DMS153 (cell line): ENCODE data around the gene DGKD.

Experiments used
- DNase-seq: peaks from one replicate; lab custom pipeline; 2025; lab: John Stamatoyannopoulos, UW

The DGKD gene

DNA sequence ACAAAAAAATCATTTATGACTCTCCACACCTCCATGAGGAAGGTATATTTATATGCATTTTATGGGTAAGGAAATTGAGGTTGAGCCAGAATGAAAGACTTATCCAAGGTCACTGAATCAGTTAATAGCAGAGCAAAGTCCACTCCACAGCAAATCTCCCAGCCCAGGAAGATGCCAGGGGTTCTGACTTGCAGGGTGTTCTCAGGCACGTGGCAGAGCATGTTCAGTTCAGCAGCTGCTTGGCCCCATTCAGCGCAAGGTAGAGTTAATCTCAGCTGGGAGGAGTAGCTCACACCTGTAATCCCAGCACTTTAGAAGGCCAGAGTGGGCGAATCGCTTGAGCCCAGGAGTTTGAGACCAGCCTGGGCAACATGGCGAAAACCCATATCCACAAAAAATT, 17.8 kb upstream of the DGKD start:
- DNase-seq: no peak

- DNase-seq: no peak
Measured at GRCh38 chr2:233338046-233338445, 16.2 kb upstream of the DGKD start.

DNA sequence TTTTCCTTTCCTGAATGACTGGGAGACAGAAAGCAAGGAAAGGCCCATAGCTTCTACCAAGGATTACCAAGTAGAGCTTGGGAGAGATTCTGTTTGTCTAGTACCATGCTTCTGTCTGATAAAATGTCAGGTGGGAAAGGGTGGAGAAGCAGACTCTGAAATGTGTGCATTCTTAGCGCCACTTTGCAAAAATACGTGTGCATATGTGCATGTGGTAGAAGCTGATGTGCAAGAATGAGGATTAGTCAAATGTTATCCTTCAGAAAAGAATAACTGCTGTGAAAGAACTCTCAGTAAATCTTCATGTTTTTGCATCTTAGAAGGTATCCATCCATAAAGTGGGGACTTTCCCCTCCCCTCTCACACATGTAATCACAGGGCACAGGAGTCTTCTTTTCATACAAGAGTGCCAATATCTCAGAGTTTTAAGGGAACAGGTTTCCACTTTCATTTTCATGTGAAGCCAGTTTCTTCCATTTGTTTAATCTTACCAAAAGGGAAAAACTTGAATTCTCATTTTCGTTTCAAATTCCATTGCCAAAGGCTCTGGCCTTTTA, 15.4 kb upstream of the DGKD start:
- no peak for DNase-seq

DNA sequence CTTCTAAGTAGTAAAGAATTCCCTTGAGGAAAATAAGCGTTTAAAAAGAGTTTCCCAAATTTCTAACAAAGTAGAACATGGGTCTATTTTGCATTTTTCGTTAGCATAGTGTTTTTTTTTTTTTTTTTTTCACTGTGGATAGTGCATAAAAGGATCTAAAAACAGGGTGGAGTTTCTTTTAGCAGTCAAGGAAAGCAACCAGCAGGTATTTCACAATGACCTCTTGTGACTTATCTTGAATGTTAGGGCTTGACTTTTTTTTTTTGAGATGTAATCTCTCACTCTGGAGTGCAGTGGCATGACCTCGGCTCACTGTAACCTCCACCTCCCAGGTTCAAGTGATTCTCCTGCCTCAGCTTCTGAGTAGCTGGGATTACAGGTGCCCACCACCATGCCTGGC, 14.9 kb upstream of the DGKD start:
- DNase-seq: no peak

DNA sequence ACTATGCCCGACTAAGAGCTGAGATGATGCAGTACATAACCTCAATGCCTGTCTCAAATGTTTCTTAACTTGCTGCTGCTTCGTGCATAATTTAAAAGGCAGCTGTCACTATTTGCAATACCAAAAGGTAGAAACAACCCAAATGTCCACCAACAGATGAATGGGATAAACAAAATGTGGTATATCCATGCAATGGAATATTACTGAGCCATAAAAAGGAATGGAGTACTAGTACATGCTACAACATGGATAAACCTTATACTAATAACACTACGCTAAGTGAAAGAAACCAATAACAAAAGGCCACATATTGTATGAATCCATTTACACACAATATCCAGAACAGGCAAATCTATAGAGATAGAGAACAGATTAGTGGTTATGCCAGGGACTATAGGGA, 13.0 kb upstream of the DGKD start:
- no peak for DNase-seq

DNA sequence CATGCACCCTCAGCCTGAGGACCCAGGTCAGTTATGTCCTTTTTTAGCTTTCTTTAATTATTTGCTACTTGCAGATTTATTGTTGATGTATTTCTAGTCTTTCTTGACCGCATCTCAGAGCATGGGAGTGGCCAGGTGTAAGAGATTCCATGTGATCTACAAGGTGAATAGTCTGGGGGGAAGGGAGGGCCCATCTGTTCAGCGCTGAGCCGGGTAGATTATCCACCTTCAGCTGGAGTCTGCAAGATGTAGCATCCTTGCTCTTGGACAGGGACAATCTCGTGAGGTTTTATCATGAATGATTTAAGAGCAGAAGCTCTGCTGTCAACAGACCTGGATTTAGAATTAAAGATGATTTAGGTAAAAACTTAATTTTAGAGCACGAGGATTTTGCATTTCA, 12.0 kb upstream of the DGKD start:
- no peak for DNase-seq

- no peak for DNase-seq
Measured at GRCh38 chr2:233343171-233343705, 11.1 kb upstream of the DGKD start.

DNA sequence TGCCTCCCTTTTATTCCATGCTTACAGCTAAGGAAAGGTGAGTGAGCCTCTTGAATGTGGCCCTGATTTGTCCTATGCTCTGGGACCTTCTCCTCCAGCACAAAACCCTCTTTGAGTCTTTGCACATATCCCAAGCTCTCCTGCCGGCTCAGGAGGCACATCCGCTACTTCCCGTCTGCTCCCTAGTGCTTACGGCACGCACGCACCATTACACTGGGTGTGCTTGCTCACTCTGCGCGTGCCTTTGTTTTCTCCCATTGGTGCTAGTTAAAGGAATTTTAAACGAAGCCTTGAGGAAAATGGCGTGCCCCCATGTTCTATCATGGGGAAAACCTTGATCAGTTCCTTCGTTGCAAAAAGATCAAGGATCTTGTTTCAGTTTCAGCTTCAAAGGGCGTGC, 7.9 kb upstream of the DGKD start:
- DNase-seq: no peak

DNA sequence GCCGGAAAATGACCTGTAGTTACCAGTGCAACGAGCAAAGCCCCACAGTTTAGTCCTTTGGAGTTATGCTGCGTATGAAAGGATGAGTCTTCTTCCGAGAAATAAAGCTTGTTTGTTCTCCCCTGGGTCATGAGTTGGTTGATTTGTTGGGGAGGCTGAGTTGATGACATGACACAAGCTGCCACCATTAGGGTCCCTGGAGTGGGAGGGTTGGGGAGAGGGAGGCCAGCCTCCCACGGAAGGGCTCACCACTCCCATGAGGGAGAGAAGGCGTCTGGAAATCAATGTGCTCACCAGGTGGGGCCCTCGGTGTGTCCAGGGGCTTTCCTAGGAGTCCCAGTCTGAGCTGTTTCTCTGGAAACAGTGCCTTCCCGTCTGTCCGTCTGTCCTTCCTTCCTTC, 7.4 kb upstream of the DGKD start:
- no peak for DNase-seq

GRCh38 chr2:233349005-233349998, 5.0 kb upstream of the DGKD start:
- DNase-seq: peak; percentile 26

DNA sequence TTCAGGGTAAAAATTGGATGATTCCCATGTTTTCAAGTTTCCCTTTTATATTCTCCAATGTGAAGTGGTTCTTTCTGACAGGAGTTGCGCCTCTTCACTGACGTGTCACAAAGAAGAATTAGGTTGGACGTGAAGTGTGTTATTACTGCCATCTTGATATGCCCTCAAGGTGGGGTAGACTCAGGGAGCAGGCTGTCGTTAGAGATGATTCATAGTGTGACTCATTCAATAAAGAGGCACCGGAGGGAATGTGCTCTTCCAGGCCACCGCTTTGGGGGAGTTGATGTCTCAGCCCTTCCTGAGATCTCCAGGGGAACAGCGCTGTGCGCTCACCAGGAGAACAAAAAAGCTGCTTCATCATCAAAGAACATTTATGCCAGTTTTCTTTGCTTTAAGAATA, 3.6 kb upstream of the DGKD start:
- peak; percentile 9 for DNase-seq

- DNase-seq: no peak
Measured at GRCh38 chr2:233351423-233351822, 2.9 kb upstream of the DGKD start.

DNA sequence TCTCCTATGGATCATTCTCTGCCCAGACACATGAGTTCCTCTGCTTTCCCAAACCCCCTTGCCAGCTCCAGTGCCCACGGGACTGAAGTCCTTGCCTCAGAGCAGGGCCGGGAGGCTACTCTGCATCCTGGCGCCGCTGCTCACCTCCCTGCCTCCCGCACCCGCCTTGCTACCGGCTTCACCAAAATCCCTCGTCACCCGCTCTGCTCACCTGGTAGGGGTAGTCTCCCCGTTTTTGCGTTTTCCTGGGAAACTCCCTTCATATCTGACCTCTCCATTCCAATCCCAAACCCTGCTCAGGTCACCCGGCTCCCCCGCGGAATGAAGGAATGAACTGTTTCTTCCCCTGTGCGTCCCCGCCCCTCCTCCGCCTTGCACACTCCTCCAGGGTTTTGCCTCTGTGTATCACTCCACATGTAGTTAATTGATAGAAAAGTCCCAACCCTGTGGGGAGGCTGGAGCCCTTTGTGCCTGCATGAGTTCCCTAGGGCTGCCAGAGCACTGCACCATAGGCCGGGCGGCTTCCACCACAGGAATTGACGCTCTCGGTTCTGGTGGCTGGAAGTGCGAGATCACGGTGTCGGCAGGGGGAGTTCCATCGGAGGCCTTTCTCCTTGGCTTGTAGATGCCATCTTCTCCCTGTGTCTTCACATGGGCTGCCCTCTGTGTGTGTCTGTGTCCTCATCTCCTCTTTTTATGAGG, 2.0 kb upstream of the DGKD start:
- no peak for DNase-seq

DNA sequence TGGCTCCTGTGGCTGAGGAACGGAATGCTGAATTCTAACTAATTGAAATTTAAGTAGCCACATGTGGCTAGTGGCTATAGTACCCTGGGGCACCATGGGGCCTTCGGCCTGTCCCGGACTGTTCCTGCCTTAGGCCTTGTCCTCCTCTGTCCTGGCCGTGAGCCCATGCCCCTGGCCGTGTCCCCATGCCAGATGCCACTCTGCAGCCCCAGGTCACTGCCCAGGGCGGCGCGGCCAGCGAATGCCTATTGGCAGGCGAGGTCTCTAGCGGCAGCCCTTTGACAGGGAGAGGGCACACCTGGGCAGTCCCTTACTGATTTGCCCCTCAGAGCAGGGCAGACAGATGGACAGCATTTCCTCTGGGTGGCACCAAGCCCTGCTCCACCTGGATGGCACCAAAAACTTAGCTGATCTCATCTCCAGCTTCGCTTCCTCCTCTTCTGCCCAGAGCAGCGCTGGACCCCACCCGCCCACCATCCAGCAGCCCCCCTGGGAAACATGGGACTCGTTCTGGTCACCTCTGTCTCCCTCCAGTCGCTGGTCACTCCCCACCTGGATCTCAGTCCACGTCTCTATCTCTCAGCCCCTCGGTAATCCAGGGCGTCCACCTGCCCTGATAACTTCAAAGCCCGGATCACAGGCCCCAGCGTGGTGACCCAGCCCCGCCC, 1.1 kb upstream of the DGKD start:
- no peak for DNase-seq

DNA sequence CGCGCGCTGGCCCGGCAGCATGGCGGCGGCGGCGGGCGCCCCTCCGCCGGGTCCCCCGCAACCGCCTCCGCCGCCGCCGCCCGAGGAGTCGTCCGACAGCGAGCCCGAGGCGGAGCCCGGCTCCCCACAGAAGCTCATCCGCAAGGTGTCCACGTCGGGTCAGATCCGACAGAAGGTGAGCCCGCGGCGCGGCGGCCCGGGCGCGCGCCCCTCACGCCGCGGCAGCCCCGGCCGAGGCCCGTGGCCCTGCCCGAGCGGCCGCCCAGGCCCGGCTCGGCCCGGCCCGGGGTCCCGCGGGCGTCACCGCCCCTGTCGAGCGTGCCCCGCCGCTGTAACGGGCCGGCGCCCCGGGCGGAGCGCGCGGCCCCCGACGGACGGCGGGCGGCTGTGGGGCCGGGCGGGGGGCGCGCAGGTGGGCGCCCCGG, 218 bp downstream of the DGKD start:
- no peak for DNase-seq

- DNase-seq: peak; percentile 23
Measured at GRCh38 chr2:233354971-233355574, 779 bp downstream of the DGKD start.

GRCh38 chr2:233355916-233356315, 1.6 kb downstream of the DGKD start:
- DNase-seq: no peak

DNA sequence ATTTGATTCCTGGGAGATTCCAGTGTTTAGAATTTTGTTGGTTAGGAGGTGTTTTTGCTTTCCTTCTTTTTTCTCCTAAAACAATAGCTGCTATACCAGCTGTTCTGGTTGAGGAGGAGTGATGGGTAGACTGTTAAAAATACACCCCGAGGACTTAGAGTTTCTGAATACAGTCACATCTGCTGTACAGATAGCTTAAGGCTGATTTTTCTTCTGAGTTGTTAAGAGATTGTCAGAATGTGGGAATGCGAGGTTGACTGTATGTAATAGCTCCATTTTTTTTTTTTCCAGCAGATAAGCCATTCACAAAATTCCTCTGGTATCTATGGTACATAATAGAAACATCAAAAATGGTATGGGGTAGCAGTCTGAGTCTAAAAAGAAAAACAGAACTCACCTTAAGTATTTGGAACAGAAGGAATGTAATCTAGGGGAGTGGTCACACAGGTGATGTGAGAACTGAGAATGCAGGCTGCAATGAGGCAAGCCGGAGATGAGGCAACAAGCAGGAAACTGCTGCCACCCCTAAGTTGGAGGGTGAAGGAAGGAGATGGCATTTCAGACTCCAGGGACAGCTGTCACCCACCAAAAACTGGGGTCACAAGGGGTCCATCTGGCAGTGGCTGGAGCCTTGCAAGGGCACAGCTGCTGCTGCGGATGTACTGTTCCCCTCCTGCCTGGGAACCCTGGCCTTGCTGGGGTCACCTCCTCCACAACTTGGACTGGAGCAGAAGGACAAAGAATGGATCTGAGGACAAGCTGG, 2.4 kb downstream of the DGKD start:
- no peak for DNase-seq

DNA sequence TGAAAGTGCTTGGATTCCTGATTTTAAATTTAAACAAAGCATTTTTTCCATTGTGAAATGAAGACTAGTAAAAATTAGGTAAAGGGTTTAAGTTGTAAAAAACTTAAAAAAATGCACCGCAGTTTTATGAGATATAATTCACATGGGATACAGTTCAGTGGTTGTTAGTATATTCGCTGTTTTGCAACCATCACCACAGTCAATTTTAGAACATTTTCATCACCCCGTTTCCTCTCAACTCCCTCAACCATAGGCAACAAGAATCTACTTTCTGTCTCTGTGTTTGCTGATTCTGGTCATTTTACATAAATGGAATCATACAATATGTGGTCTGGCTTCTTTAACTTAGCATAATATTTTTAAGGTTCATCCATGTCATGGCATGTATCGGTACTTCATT, 4.0 kb downstream of the DGKD start:
- DNase-seq: no peak

DNA sequence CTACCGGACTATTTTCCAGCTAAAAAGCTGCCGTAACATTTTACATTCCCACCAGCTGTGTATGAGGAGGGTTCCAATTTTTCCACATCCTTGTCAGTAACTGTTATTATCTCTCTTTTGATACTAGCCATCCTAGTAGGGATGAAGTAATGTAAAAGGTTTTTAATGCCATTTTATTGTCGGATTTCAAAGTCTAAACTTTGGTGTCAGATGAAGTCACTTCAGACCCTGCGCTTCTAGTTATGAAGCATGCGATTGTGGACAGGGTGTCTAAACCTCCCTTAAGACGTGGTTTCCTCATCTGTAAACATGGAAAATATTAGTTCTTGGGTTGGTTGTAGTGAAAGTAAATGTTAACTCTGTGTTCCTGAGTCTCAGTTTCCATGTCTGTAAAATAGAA, 4.7 kb downstream of the DGKD start:
- DNase-seq: no peak

DNA sequence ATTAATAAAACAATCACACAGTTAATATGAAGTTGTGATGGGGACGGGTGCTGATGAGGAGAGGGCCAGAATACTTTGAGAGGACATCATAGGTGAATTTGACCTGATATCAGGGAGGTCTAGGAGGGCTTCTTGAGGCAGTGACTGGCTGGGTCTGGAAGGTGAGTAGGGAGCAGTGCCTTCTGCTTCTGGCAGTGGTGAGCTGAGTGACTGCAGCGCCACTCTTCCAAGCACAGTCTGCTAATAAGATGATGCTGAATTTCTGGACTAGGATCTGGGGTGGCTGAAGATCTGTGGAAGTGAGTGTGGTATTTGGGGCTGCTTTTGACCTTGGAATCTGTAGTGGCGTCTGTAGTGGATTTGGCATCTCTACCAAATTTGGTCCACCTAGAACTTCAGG, 5.5 kb downstream of the DGKD start:
- no peak for DNase-seq
